ENCODE results near the gene FLOT2.

The FLOT2 gene

GRCh38 chr17:28885951-28886350, 11.6 kb downstream of the FLOT2 start:
- TF ChIP-seq, protein P1, sequence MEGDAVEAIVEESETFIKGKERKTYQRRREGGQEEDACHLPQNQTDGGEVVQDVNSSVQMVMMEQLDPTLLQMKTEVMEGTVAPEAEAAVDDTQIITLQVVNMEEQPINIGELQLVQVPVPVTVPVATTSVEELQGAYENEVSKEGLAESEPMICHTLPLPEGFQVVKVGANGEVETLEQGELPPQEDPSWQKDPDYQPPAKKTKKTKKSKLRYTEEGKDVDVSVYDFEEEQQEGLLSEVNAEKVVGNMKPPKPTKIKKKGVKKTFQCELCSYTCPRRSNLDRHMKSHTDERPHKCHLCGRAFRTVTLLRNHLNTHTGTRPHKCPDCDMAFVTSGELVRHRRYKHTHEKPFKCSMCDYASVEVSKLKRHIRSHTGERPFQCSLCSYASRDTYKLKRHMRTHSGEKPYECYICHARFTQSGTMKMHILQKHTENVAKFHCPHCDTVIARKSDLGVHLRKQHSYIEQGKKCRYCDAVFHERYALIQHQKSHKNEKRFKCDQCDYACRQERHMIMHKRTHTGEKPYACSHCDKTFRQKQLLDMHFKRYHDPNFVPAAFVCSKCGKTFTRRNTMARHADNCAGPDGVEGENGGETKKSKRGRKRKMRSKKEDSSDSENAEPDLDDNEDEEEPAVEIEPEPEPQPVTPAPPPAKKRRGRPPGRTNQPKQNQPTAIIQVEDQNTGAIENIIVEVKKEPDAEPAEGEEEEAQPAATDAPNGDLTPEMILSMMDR (IDR thresholded peaks at IDR 0.05; ENCODE audit: insufficient read depth, low read depth, low read length, missing control alignments), result no peak
- H3K4me3 ChIP-seq (ENCODE audit: low read depth, low read length), result no peak overlapping the region
- DNase-seq (ENCODE audit: low read depth), result no peak

DNA sequence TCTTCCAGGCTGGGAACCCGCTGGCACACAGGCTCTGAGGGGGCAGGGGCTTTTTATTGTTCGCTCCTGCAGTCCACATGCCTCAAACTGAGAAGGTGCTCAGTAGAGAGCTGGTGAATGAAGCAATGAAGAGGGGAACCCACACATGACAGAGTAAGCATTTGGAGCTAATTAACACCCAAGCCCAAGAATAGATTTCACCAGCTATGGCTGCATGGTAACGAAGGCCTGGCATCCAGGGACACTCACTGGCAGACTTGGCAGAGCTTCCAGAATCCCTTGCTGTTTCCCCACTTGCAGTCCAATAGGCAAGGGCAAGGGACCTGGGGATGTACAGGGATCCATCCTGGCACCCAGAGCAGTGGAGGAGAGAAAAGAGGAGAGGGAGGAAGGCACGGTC, 12.2 kb downstream of the FLOT2 start:
- TF ChIP-seq, protein P1 (IDR thresholded peaks at IDR 0.05; ENCODE audit: insufficient read depth, low read depth, low read length, missing control alignments), result no peak
- DNase-seq (ENCODE audit: low read depth), result no peak
- no peak overlapping the region for H3K4me3 ChIP-seq (ENCODE audit: low read depth, low read length)

DNA sequence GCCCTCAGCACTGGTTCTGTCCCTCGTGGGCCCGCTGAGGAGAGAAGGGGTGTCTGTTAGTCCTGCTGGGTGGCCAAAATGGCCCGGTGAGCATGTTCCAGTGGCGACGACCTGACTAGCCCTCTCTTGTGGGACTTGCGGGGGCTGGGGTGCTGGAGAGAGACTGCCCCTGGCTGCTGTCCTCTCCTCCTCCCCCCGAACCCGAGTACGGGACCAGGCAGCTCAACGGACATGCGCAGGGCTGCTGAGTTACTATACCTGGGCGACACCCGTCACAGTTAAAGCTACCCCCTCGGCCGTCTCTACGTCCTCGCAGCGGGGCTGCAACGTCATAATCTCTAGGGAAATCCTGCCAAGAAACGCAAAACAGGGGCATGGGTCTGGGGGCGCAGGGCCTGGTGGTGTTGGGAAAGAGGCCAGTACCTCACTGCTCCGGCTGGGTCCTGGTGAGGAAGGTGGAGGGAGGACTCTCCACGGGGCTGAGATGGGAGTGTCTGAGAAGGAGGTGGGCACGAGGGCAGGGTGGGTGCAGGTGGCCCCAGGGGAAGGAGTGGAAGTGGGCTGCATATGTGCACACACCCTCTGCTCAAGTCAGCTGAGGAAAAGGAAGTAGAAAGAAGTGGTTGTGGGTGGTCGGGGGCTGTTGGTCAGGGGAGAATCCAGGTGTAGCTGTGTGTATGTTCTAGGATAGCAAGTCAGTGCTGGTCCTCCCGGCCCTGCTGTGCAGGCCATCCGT, 13.4 kb downstream of the FLOT2 start:
- no peak for DNase-seq (ENCODE audit: low read depth)
- TF ChIP-seq, protein P1 (IDR thresholded peaks at IDR 0.05; ENCODE audit: insufficient read depth, low read depth, low read length, missing control alignments), result no peak
- H3K4me3 ChIP-seq (ENCODE audit: low read depth, low read length), result no peak overlapping the region

GRCh38 chr17:28882154-28882895, 15.2 kb downstream of the FLOT2 start:
- H3K4me3 ChIP-seq (ENCODE audit: low read depth, low read length), result no peak overlapping the region
- no peak for DNase-seq (ENCODE audit: low read depth)
- TF ChIP-seq, protein P1 (IDR thresholded peaks at IDR 0.05; ENCODE audit: insufficient read depth, low read depth, low read length, missing control alignments), result no peak

DNA sequence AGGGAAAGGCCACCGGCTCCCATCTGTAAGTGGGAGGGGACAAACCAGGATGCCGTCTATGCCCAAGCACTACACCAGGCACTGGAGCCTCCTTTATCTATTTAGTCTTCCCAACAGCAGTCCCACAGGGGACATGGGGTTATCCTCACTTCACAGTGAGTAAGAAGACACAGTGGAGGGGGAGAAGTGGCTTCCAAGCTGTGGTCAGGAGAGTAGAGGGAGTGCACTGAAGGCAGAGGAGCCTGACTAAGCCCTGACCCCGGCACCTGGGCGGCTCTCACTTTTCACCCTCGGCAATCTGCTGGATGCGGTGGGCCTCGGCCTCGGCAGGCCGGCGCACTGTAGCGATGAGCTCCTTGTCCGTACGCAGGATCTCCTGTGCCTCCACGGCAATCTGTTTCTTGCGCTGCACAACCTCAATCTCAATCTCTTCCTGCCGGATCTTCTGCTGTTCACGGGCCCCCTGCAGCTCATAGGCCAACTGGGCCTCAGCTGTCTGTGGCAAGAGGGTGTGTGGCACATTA, 15.9 kb downstream of the FLOT2 start:
- no peak overlapping the region for H3K4me3 ChIP-seq (ENCODE audit: low read depth, low read length)
- TF ChIP-seq, protein P1 (IDR thresholded peaks at IDR 0.05; ENCODE audit: insufficient read depth, low read depth, low read length, missing control alignments), result no peak
- DNase-seq (ENCODE audit: low read depth), result no peak

- no peak overlapping the region for H3K4me3 ChIP-seq (ENCODE audit: low read depth, low read length)
- no peak for DNase-seq (ENCODE audit: low read depth)
- TF ChIP-seq, protein P1 (IDR thresholded peaks at IDR 0.05; ENCODE audit: insufficient read depth, low read depth, low read length, missing control alignments), result no peak
Observed at GRCh38 chr17:28880572-28880945, 17.0 kb downstream of the FLOT2 start.
